GM19193 (cell line): ENCODE measurements around the gene TFAM.

ENCODE experiments used
- POLR2A ChIP-seq: IDR thresholded peaks from 4 replicates; pipeline ENCODE4 v1.6.1; 2011; ENCODE audit not compliant: insufficient read depth, insufficient read length; ENCODE audit errors: extremely low read depth

TFAM gene

DNA sequence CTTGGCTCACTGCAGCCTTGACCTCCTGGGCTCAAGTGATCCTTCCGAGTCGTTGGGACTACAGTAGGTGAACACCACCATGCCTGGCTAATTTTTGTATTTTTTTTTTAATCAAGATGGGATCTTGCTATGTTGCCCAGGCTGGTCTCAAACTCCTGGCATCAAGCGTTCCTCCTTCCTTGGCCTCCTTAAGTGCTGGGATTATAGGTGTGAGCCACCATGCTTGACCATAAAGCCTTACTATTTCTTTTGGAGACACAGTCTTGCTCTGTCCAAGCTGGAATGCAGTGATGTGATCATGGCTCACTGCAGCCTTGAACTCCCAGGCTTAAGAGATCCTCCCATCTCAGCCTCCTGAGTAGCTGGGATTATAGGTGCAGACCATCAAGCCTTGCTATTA lies 12.6 kb downstream of the TFAM start:
- TF ChIP-seq POLR2A: no peak

DNA sequence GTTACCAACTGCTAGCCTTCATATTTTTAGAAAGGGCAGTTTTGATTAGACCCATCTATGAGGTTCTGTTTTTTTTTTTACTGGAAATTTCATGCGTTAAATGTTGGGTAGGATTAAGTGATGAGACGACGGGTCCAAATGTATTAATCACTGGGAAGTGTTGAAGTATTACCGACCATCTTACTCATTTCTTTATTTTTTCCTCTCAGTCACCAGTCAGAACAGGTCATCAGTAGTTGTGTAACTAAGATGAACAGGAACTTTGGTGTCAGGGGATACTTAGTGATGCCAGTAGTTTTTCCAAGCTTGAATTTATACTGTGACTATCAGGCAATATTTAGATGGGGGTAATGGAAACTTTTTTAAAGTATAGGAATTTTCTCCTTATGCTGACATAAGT lies 14.2 kb downstream of the TFAM start:
- TF ChIP-seq POLR2A: no peak

DNA sequence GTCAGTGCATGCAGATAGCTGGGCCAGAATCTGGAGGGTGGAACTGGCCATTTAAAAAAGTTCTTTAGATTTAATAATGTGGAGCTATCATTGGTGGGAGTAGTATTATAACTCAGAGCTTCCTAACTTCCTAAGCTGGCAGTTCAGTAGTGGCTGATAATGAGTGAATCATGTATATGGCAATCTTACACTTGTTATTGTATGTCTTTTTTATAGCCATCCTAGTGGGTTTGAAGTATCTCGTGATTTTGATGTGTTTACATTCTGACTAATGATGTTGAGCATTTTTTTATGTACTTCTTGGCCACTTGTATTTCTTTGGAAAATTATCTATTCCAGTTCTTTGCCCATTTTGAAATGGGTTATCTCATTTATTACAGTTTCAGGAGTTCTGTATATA lies 15.4 kb downstream of the TFAM start:
- no peak for TF ChIP-seq POLR2A

DNA sequence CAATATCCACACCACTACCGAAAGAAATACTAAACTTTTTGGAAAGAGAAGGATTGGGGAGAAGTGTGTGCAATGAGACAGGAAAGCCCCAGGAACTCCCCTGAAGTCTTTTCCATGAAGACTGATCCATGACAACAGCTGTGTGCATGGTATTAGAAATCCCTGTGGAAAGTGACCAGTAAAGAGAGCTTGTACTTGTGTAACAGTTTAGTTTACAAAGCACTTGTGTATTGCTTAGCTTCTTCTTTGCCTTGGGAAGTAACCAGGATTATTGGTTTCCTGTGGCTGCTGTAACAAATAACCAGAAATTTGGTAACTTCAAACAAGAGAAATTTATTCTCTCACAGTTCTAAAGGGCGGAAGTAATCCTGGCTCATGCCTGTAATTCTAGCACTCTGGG lies 18.8 kb downstream of the TFAM start:
- no peak for TF ChIP-seq POLR2A

DNA sequence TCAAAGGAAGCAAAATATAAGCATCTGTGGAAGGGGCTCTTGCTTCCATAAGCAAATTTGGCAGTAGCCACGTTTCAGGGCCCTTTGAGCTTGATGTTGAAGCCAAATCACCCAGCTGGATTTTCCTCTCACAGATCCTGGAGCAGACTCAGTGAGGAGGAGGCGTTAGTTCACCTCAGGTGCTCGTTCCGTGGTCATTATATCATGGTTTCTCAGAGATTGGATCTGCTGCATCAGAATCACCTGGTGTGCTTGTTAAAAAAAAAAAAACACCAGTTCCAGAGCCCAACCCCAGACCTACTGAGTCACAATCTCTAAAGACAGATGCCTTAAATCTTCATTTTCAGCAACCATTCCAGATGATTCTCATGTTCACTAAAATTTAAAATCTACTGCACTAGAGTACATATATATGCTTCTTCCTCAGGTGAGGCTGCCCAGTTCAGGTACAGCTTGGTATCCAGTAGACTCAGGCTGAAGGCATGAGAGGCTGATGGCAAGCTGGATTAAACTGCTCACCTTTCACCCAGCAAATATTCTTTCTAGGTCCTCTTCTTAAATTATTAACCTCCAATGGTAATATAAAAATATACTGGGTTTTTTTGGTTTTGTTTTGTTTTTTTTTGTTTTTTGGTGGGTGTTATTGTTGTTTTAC lies 24.9 kb downstream of the TFAM start:
- no peak for TF ChIP-seq POLR2A

DNA sequence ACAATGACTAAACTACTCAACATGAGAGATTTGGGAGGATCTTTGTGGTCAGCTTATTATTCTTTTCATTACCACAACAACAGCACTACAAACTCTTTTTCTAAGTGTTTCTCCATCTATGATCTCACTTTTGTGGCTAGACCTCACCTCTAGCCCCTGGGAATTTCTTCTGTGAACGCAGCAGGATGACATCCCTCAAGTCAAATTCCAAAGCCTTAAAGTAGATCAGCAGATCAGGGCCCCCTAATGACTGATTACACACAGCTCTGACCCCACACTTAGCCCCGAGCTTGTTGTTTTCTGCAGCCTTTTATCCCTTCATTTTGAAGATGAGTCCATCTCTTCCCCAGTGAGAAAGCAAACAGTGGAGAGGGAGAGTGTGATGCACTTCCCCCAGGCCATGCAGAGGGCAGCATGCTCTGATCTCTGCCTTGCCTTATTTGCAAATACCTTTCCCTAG lies 27.3 kb downstream of the TFAM start:
- TF ChIP-seq POLR2A: no peak

DNA sequence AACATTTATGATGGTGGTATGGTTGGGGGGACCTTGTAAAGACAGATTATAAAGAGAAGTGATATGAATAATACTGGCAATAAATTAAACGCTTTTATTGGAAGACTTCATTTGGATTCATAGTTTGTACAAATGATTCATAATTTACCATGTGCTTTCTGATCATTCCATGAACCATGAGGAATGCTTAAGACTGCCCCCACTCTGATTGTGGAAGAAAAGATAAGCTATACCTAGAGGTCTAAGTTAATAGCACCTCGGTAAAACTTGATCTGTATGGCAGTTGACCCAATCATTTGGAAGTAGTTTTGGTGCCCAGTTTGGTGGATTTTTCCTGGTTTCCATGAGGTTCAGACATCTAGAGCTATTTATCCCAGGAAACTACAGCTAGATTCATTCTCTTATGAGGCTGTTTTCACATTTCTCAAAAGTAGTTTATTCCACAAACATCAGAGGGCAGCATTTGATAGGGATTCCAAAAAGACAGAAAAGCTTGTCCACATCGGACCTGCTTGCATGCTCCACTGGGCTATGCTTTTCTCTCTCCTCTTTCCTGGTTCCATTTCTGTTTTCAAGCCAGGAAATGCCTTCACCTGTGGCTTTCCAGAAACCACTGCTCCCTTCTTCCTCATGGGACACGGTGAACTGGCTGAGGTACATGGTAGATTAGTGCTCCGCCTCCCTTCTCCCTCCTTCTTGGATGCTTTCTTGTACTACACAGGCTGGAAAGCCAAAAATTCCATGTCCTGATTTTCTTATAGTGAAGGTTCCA lies 29.2 kb downstream of the TFAM start:
- no peak for TF ChIP-seq POLR2A

DNA sequence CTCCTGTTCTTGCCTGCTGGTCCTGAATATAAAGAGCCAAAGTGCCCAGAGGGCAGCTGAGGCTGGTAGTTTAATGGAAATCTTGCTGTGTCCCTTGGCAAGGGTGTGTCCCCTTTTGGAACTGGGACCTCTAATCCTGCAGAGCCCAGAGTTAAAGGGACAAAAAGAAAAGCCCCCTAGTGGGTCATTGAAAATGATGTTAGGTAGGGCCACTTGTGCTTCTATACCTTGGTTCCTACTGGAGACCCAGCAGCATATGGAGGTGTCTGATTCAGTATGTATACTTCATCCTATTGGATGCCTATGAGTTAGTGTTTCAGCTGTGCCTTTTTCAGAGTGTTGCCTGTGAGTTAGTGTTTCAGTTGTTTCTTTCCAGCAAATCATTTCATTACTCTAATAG lies 30.5 kb downstream of the TFAM start:
- TF ChIP-seq POLR2A: no peak

DNA sequence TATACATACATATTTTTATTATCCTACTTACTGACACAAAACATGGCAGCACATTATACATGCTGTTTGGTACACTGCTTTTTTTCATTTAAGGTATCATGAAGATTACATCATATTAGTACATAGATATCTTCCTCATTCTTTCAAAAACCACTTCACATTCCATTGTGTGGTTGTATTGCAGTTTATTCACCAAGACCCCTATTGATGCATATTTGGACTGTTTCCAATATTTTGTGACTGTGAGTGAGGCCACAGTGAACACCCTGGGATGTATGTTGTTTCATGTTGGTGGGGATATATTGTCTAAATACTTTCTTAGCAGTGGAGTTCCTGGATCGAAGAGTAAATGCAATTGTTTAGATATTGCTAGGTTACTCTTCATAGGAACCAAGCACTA lies 39.0 kb downstream of the TFAM start:
- TF ChIP-seq POLR2A: no peak

DNA sequence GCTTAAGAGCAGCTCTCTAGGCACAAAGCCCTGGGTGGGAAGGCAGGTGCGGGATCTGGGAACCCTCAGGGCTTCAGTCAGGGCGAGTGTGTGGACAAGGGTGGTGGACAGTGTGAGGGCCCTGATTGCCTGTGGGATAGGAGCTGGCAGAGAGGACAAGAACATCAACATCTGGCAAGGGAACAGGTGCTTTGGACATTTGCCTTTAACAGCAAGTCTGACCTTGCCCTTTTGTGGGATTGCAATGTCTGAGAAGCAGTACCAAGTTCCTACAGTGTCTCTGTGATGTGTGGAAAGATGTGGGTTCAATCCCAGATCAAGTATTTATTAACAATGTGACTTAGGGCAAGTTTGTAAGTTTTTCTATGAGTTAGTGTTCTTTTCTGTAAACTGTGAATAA lies 46.7 kb downstream of the TFAM start:
- TF ChIP-seq POLR2A: no peak

DNA sequence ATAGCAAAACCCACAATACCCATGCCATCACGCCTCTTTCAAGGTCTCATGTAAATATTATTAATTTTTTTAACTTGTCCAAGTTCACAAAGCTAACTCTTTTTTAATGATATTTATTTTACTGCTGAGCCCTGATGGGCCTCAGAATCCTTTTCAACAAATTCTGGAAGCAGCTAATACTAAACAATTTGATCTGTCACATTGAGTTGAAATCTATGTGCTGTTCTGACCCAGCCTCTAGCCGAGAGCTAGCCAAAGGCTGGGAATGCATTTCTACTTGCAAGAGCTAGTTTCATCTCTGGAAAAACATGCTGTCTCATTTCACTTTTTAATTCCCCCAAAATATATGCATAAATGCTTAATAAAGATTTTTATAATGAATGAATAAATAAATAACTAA lies 47.9 kb downstream of the TFAM start:
- no peak for TF ChIP-seq POLR2A

DNA sequence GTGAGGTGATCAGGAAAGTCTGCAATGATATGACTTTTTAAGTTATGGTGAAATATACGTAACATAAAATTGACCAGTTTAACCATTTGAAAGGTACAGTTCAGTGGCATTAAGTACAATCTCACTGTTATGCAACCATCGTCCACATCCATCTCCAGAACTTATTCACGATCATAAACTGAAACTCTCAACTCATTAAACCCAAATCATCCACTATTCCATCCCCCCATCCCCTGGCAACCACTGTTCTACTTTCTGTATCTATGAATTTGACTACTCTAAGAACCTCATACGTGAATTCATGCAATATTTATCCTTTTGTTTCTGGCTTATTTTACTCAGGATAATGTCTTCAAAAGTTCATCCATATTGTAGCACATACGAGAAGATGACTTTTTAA lies 48.4 kb downstream of the TFAM start:
- no peak for TF ChIP-seq POLR2A

DNA sequence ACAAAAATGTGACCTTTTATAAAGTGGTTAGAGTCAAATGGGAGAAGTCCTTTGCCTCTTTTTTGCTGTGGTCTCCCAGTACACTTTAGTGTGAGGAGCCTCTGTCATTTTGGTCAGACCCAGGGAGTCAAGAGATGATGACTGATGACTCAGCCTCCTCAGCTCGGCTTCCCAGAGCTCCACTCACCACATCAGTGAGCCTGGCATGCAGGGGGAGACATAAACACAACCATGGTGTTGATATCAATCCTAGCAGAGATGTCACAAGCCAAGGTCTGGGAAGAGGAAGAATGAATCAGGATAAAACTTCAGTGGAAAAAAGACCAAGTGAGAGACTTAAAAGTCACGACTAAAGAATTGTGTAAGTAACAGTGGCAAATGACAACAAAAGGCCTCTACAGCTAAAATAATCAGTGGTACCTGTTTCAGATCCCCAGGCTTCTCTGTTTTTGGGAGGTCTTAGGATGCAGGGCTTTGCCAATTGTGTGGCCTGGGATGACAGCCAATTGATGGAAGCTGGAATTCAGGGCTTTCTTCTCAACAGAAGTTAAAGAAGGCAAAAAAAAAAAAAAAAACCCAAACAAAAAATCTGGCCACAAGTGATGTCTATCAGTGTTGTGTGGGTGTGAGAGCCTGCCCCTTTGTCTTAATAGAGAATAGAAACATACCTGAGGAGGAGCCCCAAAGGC lies 50.2 kb downstream of the TFAM start:
- TF ChIP-seq POLR2A: no peak

DNA sequence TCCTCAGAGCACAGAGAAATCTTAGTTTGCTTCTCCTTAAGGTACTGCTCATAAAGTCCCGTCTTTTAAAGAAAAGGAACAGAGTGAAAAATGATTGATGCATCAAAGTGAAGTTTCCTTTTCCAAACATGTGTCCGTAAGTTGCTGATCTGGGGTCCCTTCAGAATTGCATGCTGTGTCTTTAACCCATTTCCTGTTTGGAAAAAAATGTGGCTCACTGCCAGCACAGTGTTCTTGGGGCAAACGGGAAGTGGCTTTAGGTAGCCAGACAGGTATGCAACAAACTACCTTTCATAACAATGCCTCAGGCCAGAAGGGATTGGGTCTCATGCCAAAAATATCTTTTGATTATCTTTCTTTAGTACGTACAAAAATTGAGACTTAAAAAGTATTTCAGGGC lies 50.9 kb downstream of the TFAM start:
- no peak for TF ChIP-seq POLR2A

DNA sequence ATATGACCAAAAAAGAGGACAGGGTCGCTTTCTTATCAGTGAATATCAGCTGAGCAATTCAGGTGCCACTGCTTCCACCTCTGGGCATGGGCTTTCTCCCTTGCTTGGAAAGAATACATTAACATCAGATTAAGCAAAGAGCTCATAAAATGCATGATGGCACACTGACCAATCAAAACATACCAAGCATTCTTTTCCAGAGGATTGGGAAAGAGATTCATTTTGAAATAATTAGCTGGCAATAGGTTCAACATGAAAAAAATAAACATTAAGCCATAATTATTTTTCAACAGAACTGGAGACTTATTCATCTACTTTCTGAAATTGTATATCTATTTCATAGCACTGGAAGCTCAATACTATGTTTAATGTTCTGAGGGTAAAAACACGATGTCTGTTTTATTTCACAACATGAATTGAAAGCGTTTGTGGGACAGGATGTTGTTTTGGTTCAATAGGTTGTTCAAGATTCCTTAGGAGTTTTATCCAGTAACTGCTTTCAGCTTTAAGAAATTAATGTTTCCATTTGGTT lies 53.2 kb downstream of the TFAM start:
- TF ChIP-seq POLR2A: no peak
